H1 (cell line): ENCODE results near the gene SEC24C. TPM values are rescaled to one million over a fixed set of nuclear protein-coding genes. Genes with fewer than 3 reads are reported as not detected.

ENCODE experiments used
- CTCF ChIA-PET: fragments of 300-600 bp; sonication (Branson Sonifier 250); formaldehyde crosslinking; loops from one replicate; lab custom pipeline; 2021; ENCODE audit not compliant: partially characterized antibody; lab: Charles Lee
- POLR2A ChIA-PET: fragments of 300-600 bp; sonication (Branson Sonifier 250); formaldehyde crosslinking; loops from one replicate; lab custom pipeline; 2021; ENCODE audit warnings: inconsistent platforms; ENCODE audit not compliant: partially characterized antibody; lab: Charles Lee
- DNase-seq, 2 experiments: peaks; one replicate each; pipeline versions ENCODE4 v3.0.0 to v3.0.0-alpha.2; 2010 to 2022; ENCODE audit warnings: low spot score in 2 of 2, low read depth in 1 of 2, mixed read lengths in 1 of 2
- FAIRE-seq: peaks from 2 replicates; lab custom pipeline; 2011; peaks lifted over from hg19 to GRCh38; lab: Jason Lieb, UNC
- H2AFZ ChIP-seq: 2 replicates; pipeline ENCODE4 v1.8.1; 2012; ENCODE audit warnings: low read length, inconsistent platforms
- H2AK5ac ChIP-seq: 2 replicates; pipeline ENCODE4 v1.6.1; 2013; ENCODE audit warnings: low read depth, low read length
- H2BK120ac ChIP-seq: replicated peaks from 2 replicates; pipeline ENCODE3; 2013; ENCODE audit warnings: low read depth, low read length, inconsistent platforms
- H2BK12ac ChIP-seq: 2 replicates; pipeline ENCODE4 v1.6.1; 2013; ENCODE audit warnings: low read depth, low read length
- H2BK15ac ChIP-seq: 2 replicates; pipeline ENCODE4 v1.6.1; 2013; ENCODE audit warnings: low read length
- H2BK20ac ChIP-seq: 2 replicates; pipeline ENCODE4 v1.6.1; 2013; ENCODE audit warnings: low read length
- H2BK5ac ChIP-seq: 2 replicates; pipeline ENCODE4 v1.6.1; 2013; ENCODE audit warnings: low read depth, low read length
- H3K14ac ChIP-seq: 2 replicates; pipeline ENCODE4 v1.6.1; 2013; ENCODE audit warnings: inconsistent platforms; ENCODE audit not compliant: insufficient read length
- H3K18ac ChIP-seq: 2 replicates; pipeline ENCODE4 v1.6.1; 2013; ENCODE audit warnings: low read length; ENCODE audit errors: extremely low read depth
- H3K23ac ChIP-seq: 2 replicates; pipeline ENCODE4 v1.6.1; 2013; ENCODE audit warnings: inconsistent platforms; ENCODE audit not compliant: insufficient read length
- H3K23me2 ChIP-seq: 2 replicates; pipeline ENCODE4 v1.6.1; 2013; ENCODE audit warnings: low read depth, low read length
- H3K27ac ChIP-seq: 2 replicates; pipeline ENCODE4 v1.6.1; 2011; ENCODE audit warnings: low read depth, low read length, inconsistent platforms
- H3K27me3 ChIP-seq, 4 experiments: replicated peaks in 1 of 4; 1 replicate in 1 of 4; 2 replicates in 3 of 4; pipeline versions ENCODE4 v1.6.1 to v1.8.1; 2011 to 2013; ENCODE audit warnings: low read length in 3 of 4, mild to moderate bottlenecking in 3 of 4, inconsistent platforms in 2 of 4, mixed read lengths in 2 of 4, moderate library complexity in 1 of 4; ENCODE audit not compliant: control insufficient read depth in 3 of 4, insufficient read depth in 3 of 4; ENCODE audit errors: extremely low read depth in 1 of 4
- H3K36me3 ChIP-seq, 4 experiments: 2 replicates each; pipeline versions ENCODE4 v1.6.1 to v1.8.1; 2011 to 2013; ENCODE audit warnings: mild to moderate bottlenecking in 4 of 4, low read length in 3 of 4, moderate library complexity in 2 of 4, control low read depth in 1 of 4, inconsistent platforms in 1 of 4; ENCODE audit not compliant: insufficient read depth in 4 of 4, control insufficient read depth in 2 of 4
- H3K4ac ChIP-seq: replicated peaks from 2 replicates; pipeline ENCODE3; 2013; ENCODE audit warnings: low read length, low read depth, mixed read lengths, inconsistent platforms; ENCODE audit not compliant: insufficient read length
- H3K4me1 ChIP-seq, 4 experiments: replicated peaks in 1 of 4; 1 replicate in 1 of 4; 2 replicates in 3 of 4; pipeline versions ENCODE4 v1.6.1 to v1.8.1; 2011 to 2013; ENCODE audit warnings: low read length in 3 of 4, inconsistent platforms in 2 of 4, mixed read lengths in 1 of 4; ENCODE audit not compliant: insufficient read depth in 4 of 4, control insufficient read depth in 3 of 4
- H3K4me2 ChIP-seq, 2 experiments: 2 replicates each; pipeline versions ENCODE4 v1.6.1 to v1.8.1; 2011 to 2013; ENCODE audit warnings: low read depth in 2 of 2, low read length in 2 of 2, control low read depth in 1 of 2, inconsistent platforms in 1 of 2, mild to moderate bottlenecking in 1 of 2; ENCODE audit not compliant: insufficient read depth in 1 of 2
- H3K4me3 ChIP-seq, 4 experiments: fragments of 200-600, 300-600 bp in 1 of 4; sonication (generic), shearing (Covaris generic), sonication (Bioruptor Twin) in 1 of 4; 2 replicates each; pipeline versions ENCODE4 v1.5.1 to v1.8.1; 2011 to 2016; ENCODE audit warnings: low read length in 4 of 4, low read depth in 3 of 4, control low read depth in 2 of 4, inconsistent platforms in 2 of 4, mild to moderate bottlenecking in 2 of 4, mixed read lengths in 1 of 4, moderate library complexity in 1 of 4; ENCODE audit not compliant: insufficient read depth in 2 of 4; ENCODE audit errors: extremely low read depth in 1 of 4
- H3K56ac ChIP-seq: replicated peaks from 2 replicates; pipeline ENCODE3; 2013; ENCODE audit warnings: low read depth, mild to moderate bottlenecking, mixed read lengths, low read length, inconsistent platforms; ENCODE audit not compliant: insufficient read length
- H3K79me1 ChIP-seq: 2 replicates; pipeline ENCODE4 v1.6.1; 2013; ENCODE audit warnings: low read depth, low read length, control low read depth
- H3K79me2 ChIP-seq, 2 experiments: 2 replicates each; pipeline versions ENCODE4 v1.6.1 to v1.8.1; 2012 to 2013; ENCODE audit warnings: low read length in 2 of 2, mild to moderate bottlenecking in 2 of 2, inconsistent platforms in 1 of 2; ENCODE audit not compliant: insufficient read depth in 2 of 2, control insufficient read depth in 1 of 2
- H3K9ac ChIP-seq, 4 experiments: replicated peaks in 1 of 4; 1 replicate in 1 of 4; 2 replicates in 3 of 4; pipeline versions ENCODE4 v1.6.1 to v1.8.1; 2011 to 2013; ENCODE audit warnings: low read depth in 3 of 4, low read length in 3 of 4, control low read depth in 2 of 4, mild to moderate bottlenecking in 2 of 4, moderate library complexity in 2 of 4, inconsistent platforms in 1 of 4; ENCODE audit errors: extremely low read depth in 1 of 4
- H3K9me3 ChIP-seq, 2 experiments: 2 replicates each; pipeline versions ENCODE4 v1.6.1 to v1.8.1; 2012 to 2013; ENCODE audit warnings: mild to moderate bottlenecking in 2 of 2, moderate library complexity in 2 of 2, control low read depth in 1 of 2, inconsistent platforms in 1 of 2, low read depth in 1 of 2, low read length in 1 of 2, mixed read lengths in 1 of 2; ENCODE audit not compliant: insufficient read depth in 2 of 2
- H4K20me1 ChIP-seq, 2 experiments: replicated peaks in 1 of 2; 2 replicates each; pipeline versions ENCODE3 to v1.8.1; 2011 to 2013; ENCODE audit warnings: inconsistent platforms in 2 of 2, low read length in 2 of 2, mild to moderate bottlenecking in 1 of 2; ENCODE audit not compliant: insufficient read depth in 2 of 2, control insufficient read depth in 1 of 2
- H4K5ac ChIP-seq: 2 replicates; pipeline ENCODE4 v1.6.1; 2013; ENCODE audit warnings: low read length, low read depth, mixed read lengths, inconsistent platforms; ENCODE audit not compliant: insufficient read length
- H4K8ac ChIP-seq: 2 replicates; pipeline ENCODE4 v1.8.0; 2013; ENCODE audit warnings: mild to moderate bottlenecking, moderate library complexity, low read length, inconsistent platforms; ENCODE audit not compliant: insufficient read depth; ENCODE audit errors: extremely low read depth
- H4K91ac ChIP-seq: replicated peaks from 2 replicates; pipeline ENCODE3; 2013; ENCODE audit warnings: low read length, mixed read lengths, inconsistent platforms; ENCODE audit not compliant: insufficient read length
- BCL11A ChIP-seq, 2 experiments: IDR thresholded peaks; one replicate each; pipeline ENCODE4 v1.6.1; 2011; ENCODE audit warnings: low read depth in 2 of 2, low read length in 2 of 2, mild to moderate bottlenecking in 2 of 2
- CHD2 ChIP-seq: IDR thresholded peaks from 2 replicates; pipeline ENCODE4 v1.6.1; 2012; ENCODE audit warnings: low read length, improper control_type of control experiment
- CTBP2 ChIP-seq: IDR thresholded peaks from 2 replicates; pipeline ENCODE4 v1.7.0; 2011; ENCODE audit warnings: borderline replicate concordance, mild to moderate bottlenecking, moderate library complexity, mixed read lengths, low read length; ENCODE audit not compliant: insufficient read depth, insufficient read length
- EZH2 ChIP-seq: fragments of 200-600 bp; sonication (generic); IDR thresholded peaks from 2 replicates; pipeline ENCODE4 v1.7.1; 2012; ENCODE audit warnings: low read depth, mild to moderate bottlenecking, moderate library complexity, low read length, inconsistent platforms; ENCODE audit not compliant: severe bottlenecking
- NANOG ChIP-seq: IDR thresholded peaks from 2 replicates; pipeline ENCODE4 v1.6.1; 2011; ENCODE audit warnings: low read length, low read depth, mild to moderate bottlenecking, inconsistent platforms; ENCODE audit not compliant: insufficient read depth, poor library complexity, severe bottlenecking
- NRF1 ChIP-seq: IDR thresholded peaks from 2 replicates; pipeline ENCODE4 v1.6.1; 2011; ENCODE audit warnings: mild to moderate bottlenecking, low read depth, low read length, improper control_type of control experiment
- POU5F1 ChIP-seq: IDR thresholded peaks from 2 replicates; pipeline ENCODE4 v1.6.1; 2011; ENCODE audit warnings: low read depth, mild to moderate bottlenecking, low read length, moderate library complexity
- RFX5 ChIP-seq: IDR thresholded peaks from 2 replicates; pipeline ENCODE4 v1.6.1; 2011; ENCODE audit warnings: low read depth, low read length, improper control_type of control experiment, borderline replicate concordance
- RXRA ChIP-seq: IDR thresholded peaks from 2 replicates; pipeline ENCODE4 v1.6.1; 2011; ENCODE audit warnings: low read depth, mild to moderate bottlenecking, low read length, moderate library complexity; ENCODE audit not compliant: insufficient read depth
- SAP30 ChIP-seq: fragments of 300-600 bp; sonication (generic); IDR thresholded peaks from 2 replicates; pipeline ENCODE4 v1.7.1; 2012; ENCODE audit warnings: low read length, moderate library complexity, mild to moderate bottlenecking, inconsistent platforms; ENCODE audit not compliant: insufficient read depth, insufficient replicate concordance
- SIX5 ChIP-seq: IDR thresholded peaks from 2 replicates; pipeline ENCODE4 v1.6.1; 2011; ENCODE audit warnings: mild to moderate bottlenecking, low read depth, low read length
- SP4 ChIP-seq: IDR thresholded peaks from 2 replicates; pipeline ENCODE4 v1.6.1; 2012; ENCODE audit warnings: low read length, inconsistent platforms
- SUZ12 ChIP-seq: fragments of 200-600 bp; sonication (generic); IDR thresholded peaks from 2 replicates; pipeline ENCODE4 v1.6.1; 2012; ENCODE audit warnings: mild to moderate bottlenecking, inconsistent platforms, low read length, moderate library complexity, mixed read lengths
- YY1 ChIP-seq: IDR thresholded peaks from 2 replicates; pipeline ENCODE4 v1.6.1; 2011; ENCODE audit warnings: low read depth, mild to moderate bottlenecking, low read length
- ZNF274 ChIP-seq: IDR thresholded peaks from 2 replicates; pipeline ENCODE4 v1.7.0; 2012; ENCODE audit warnings: low read length, borderline replicate concordance; ENCODE audit errors: extremely low read depth
- WGBS, 2 experiments: shearing (Covaris generic) in 1 of 2; methylation state at CpG; one replicate each; pipeline versions ENCODE4 v1.1.6 to v1.1.7; 2013 to 2015; ENCODE audit warnings: low lambda C conversion rate in 2 of 2, mixed read lengths in 2 of 2, inconsistent platforms in 1 of 2, low coverage in 1 of 2, missing lambda C conversion rate in 1 of 2; ENCODE audit not compliant: insufficient replicate concordance in 2 of 2, insufficient coverage in 1 of 2, insufficient read length in 1 of 2; ENCODE audit errors: extremely low coverage in 1 of 2, missing lambda C conversion rate in 1 of 2; 5-methylcytosine and 5-hydroxymethylcytosine counted together
- polyA plus RNA-seq, 7 experiments: library from polyadenylated mRNA; depleted of rRNA in 3 of 7; stranded (reverse) in 5 of 7; unstranded in 2 of 7; fragments of >200 nt in 5 of 7; fragments of 200-250 nt in 2 of 7; gene quantifications; 1 replicate in 5 of 7; 2 replicates in 1 of 7; 4 replicates in 1 of 7; pipeline versions ENCODE4 v1.2.1 to v1.2.3, GENCODE V29; 2011 to 2013; ENCODE audit warnings: missing spikeins in 2 of 7, mixed read lengths in 2 of 7
- total RNA-seq: library from RNA; stranded (reverse); fragmentation: NEBNext Ultra II Directional; extraction: Animal tissue kit (Norgen Biotek cat#: 25700); gene quantifications from 2 replicates; pipeline ENCODE4 v1.2.1, GENCODE V29; 2021

SEC24C gene
- total and polyA plus RNA-seq, 2 of the 8 experiments (the other 6 are each of a cell fraction or from before 2014, with no cell fraction given), result 63.2 to 67.4 TPM

GRCh38 chr10:73750819-73751218, 6.6 kb downstream of the SEC24C start:
- Histone ChIP-seq H3K4me1 (no peaks in the 10 kb centered on the region), H3K18ac (no peak overlapping the region), H4K8ac (no peak overlapping the region), H3K4ac (no peak overlapping the region), H2BK12ac (no peak overlapping the region), H3K36me3 (peaks cover 11 to 20% (median 17%) of the 10 kb centered on the region in 4 experiments; a peak in 7 of 8 replicates), H3K79me1 (peaks cover 14% of the 10 kb centered on the region), H4K91ac (no peak overlapping the region), H3K14ac (no peak overlapping the region), H3K9ac (no peak overlapping the region), H3K23me2 (no peaks in the 10 kb centered on the region), H3K4me2 (no peak overlapping the region), H3K9me3 (no peaks in the 10 kb centered on the region), H4K5ac (no peak overlapping the region), H2AK5ac (no peak overlapping the region), H4K20me1 (peaks cover 0 to 6% of the 10 kb centered on the region in 2 experiments), H2BK5ac (no peak overlapping the region), H3K79me2 (peaks cover 0 to 15% of the 10 kb centered on the region in 2 experiments; a peak in 2 of 4 replicates), H2BK20ac (no peak overlapping the region), H2AFZ (no peak overlapping the region), H3K23ac (no peak overlapping the region), H2BK120ac (no peak overlapping the region), H3K27me3 (no peaks in the 10 kb centered on the region), H2BK15ac (no peak overlapping the region), H3K4me3 (no peak overlapping the region), H3K56ac (no peak overlapping the region), H3K27ac (no peak overlapping the region)
- CTCF ChIA-PET, result no interaction called here
- FAIRE-seq (no peak), DNase-seq (no peak)
- POLR2A ChIA-PET, result interaction anchor here (5.8 kb wide), 1 partner anchor 8 kb away, joined by 35 read pairs; the partner anchor contains the start of gene SEC24C
- 89% methylated on average over 1 of the region's 1 CpG; no CpG with 5 or more reads in 1 of the 2 experiments for WGBS, 2 experiments
- TF ChIP-seq RXRA (no peak), POU5F1 (no peak), CHD2 (no peak), BCL11A (IDR thresholded peaks at IDR 0.05; ENCODE audit: low read depth in 2 of 2, low read length in 2 of 2) (no peak), EZH2 (no peak), RFX5 (no peak), YY1 (no peak), NRF1 (no peak), SIX5 (no peak), SUZ12 (no peak), NANOG (no peak), SP4 (no peak), CTBP2 (no peak), SAP30 (no peak), ZNF274 (no peak)
